VCaP (cell line): Measurements from ENCODE around the gene RNF112.

Source experiments
- H3K27ac ChIP-seq: fragments of 450-650 bp; 2 replicates; pipeline ENCODE4 v1.5.1; 2017
- CTCF ChIP-seq: fragments of 450-650 bp; conservative IDR thresholded peaks from 2 replicates; pipeline ENCODE4 v1.5.1; 2017; ENCODE audit warnings: mild to moderate bottlenecking, moderate library complexity

Gene RNF112

GRCh38 chr17:19364699-19365498, 46.1 kb upstream of the RNF112 start:
- TF ChIP-seq CTCF = no peak
- no peak overlapping the region for H3K27ac ChIP-seq

GRCh38 chr17:19365499-19365817, 45.6 kb upstream of the RNF112 start:
- no peak overlapping the region for H3K27ac ChIP-seq
- no peak for TF ChIP-seq CTCF

- TF ChIP-seq CTCF = no peak
- no peak overlapping the region for H3K27ac ChIP-seq
These were observed 45.0 kb upstream of the RNF112 start for GRCh38 chr17:19365833-19366636.

GRCh38 chr17:19366637-19366972, 44.4 kb upstream of the RNF112 start:
- H3K27ac ChIP-seq = no peak overlapping the region
- TF ChIP-seq CTCF = no peak

- no peak overlapping the region for H3K27ac ChIP-seq
- no peak for TF ChIP-seq CTCF
These were observed 42.8 kb upstream of the RNF112 start for GRCh38 chr17:19368229-19368628.

- TF ChIP-seq CTCF = no peak
- H3K27ac ChIP-seq = no peak overlapping the region
These were observed 41.8 kb upstream of the RNF112 start for GRCh38 chr17:19369107-19369778.

GRCh38 chr17:19369846-19370492, 41.1 kb upstream of the RNF112 start:
- no peak for TF ChIP-seq CTCF
- no peak overlapping the region for H3K27ac ChIP-seq
